ENCODE measurements around the gene FAM193B. TPM values are rescaled to one million over a fixed set of nuclear protein-coding genes. Genes with fewer than 3 reads are reported as not detected.

Gene FAM193B
- total RNA-seq, 1 donor from 2014 or later = 43.8 TPM

DNA sequence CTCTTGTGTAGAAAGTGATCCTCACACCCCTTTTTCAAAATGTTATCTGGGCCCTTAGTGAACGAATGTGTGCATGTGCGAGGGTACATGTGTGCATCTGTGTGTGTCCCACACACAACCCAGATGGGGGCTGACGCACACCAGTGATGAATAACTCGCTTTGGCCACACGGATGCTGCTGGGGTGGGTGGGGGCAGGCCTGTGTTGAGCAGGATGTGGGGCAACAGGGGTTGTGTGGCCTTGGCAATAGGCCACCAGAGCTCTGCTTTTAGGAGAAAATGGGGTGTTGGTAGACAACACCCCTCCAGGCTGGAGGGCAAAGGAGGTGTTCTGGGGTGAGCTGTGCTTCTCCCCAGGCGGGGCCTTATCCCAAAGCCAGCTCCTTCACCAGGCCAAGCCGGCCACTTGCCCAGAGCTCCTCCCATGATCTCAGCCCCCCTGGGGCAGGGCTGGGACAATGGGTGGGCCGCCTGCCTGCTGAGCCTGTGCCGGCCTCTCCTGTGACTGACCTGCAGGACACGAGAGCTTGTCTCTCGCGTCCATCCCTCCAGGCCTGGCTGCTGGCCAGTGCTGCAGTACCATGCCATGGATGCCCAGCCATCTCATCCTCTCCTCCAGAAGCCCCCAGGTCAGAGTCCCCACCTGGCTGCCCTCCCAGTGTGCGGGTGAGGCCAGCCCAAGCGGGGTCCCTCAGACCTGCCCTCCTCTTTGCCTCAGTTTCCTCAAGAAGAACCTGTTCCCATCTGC, 82.6 kb downstream of the FAM193B start:
- no peak for DNase-seq (ENCODE audit: low spot score)

DNA sequence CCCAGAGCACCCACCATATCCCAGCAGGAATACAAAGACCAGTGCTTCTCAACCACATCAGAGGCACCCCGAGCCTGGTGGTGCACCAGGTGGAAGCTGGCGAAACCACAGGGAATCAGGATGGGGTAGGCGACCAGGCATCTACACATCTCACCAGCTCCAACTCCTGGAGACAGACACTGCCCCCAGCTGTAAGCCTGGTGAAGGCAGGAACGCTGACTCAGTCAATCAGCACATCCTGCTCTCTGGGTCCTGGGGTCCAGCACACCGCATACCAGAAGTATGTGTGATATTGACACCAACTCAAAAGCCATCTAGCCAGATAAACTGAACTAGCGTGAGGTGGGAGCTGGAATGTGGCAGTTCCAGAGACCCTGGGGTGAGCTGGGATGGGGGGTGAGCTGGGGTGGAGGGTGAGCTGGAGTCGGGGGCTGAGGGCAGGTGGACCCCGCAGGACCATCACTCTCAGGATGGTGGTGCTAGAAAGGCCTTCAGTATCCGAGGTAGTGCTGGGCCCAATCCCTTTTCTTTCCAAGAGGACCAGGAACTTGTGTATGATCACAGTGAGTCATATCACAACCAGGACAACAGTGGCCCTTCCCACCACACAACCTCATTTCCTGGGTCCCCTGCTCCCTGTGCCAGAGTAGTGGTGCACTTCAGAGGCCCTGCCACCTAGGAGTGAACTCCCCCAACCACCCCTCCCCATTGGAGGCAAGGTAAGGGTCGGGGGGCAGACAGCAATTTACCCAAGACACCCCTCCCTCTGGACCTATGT, 83.4 kb downstream of the FAM193B start:
- DNase-seq (ENCODE audit: low spot score) = no peak

Other genes with a start within 250 kb of the FAM193B start
- gene MXD3, start 242.7 kb downstream of the FAM193B start, total RNA-seq (ENCODE audit: insufficient read depth, low replicate concordance) = 3.6 TPM
- 175 TPM for gene LMAN2, start 202.9 kb downstream of the FAM193B start, total RNA-seq (ENCODE audit: insufficient read depth, low replicate concordance)
- 6.5 TPM for gene RGS14, start 196.6 kb downstream of the FAM193B start, total RNA-seq (ENCODE audit: insufficient read depth, low replicate concordance)
- gene SLC34A1, start 170.1 kb downstream of the FAM193B start, total RNA-seq (ENCODE audit: insufficient read depth, low replicate concordance) = 2.2 TPM
- not detected for gene PFN3, start 153.9 kb downstream of the FAM193B start, total RNA-seq (ENCODE audit: insufficient read depth, low replicate concordance)
- gene F12, start 145.0 kb downstream of the FAM193B start, total RNA-seq (ENCODE audit: insufficient read depth, low replicate concordance) = not detected
- gene GRK6, start 127.9 kb downstream of the FAM193B start, total RNA-seq (ENCODE audit: insufficient read depth, low replicate concordance) = 17.3 TPM
- gene PRR7, start 107.7 kb downstream of the FAM193B start, total RNA-seq (ENCODE audit: insufficient read depth, low replicate concordance) = not detected
- 83.3 TPM for gene DBN1, start 80.9 kb downstream of the FAM193B start, total RNA-seq (ENCODE audit: insufficient read depth, low replicate concordance)
- 247 TPM for gene PDLIM7, start 57.0 kb downstream of the FAM193B start, total RNA-seq (ENCODE audit: insufficient read depth, low replicate concordance)
- gene DOK3, start 44.7 kb downstream of the FAM193B start, total RNA-seq (ENCODE audit: insufficient read depth, low replicate concordance) = 19.7 TPM
- gene DDX41, start 37.6 kb downstream of the FAM193B start, total RNA-seq (ENCODE audit: insufficient read depth, low replicate concordance) = 56.3 TPM
- gene TMED9, start 37.6 kb upstream of the FAM193B start, total RNA-seq (ENCODE audit: insufficient read depth, low replicate concordance) = 62.1 TPM
- 26.0 TPM for gene B4GALT7, start 45.6 kb upstream of the FAM193B start, total RNA-seq (ENCODE audit: insufficient read depth, low replicate concordance)
- 0.96 TPM for gene FAM153A, start 228.3 kb upstream of the FAM193B start, total RNA-seq (ENCODE audit: insufficient read depth, low replicate concordance)

Data from umbilical cord (tissue), 2 donors.